K562 (cell line): ENCODE measurements around the gene RTL10. TPM values are rescaled to one million over a fixed set of nuclear protein-coding genes. Genes with fewer than 3 reads are reported as not detected.
A peak's percentile ranks its signal among the peaks of the same experiment; 100 is the strongest.

Source experiments
- ATF1 ChIP-seq, 2 experiments: fragments of 450-650 bp in 1 of 2; IDR thresholded peaks; 2 replicates each; pipeline ENCODE4 v1.6.1; 2016; ENCODE audit warnings: missing compliant biosample characterization in 1 of 2, missing genetic modification characterization in 1 of 2
- EHMT2 ChIP-seq: fragments of 450-650 bp; IDR thresholded peaks from 2 replicates; pipeline ENCODE4 v1.6.1; 2018; ENCODE audit warnings: antibody characterized with exemption
- GTF2E2 ChIP-seq: fragments of 200-800 bp; sonication (Bioruptor generic); IDR thresholded peaks from 2 replicates; pipeline ENCODE4 v1.6.1; 2016; ENCODE audit warnings: missing genetic modification characterization, missing compliant biosample characterization
- GTF2F1 ChIP-seq: IDR thresholded peaks from 2 replicates; pipeline ENCODE4 v1.6.1; 2011; ENCODE audit warnings: low read depth, low read length, improper control_type of control experiment
- HDAC8 ChIP-seq: fragments of 450-650 bp; IDR thresholded peaks from 2 replicates; pipeline ENCODE4 v1.6.1; 2016; ENCODE audit warnings: mild to moderate bottlenecking, missing genetic modification characterization, moderate library complexity, missing compliant biosample characterization
- KHSRP ChIP-seq: fragments of 450-650 bp; IDR thresholded peaks from 2 replicates; pipeline ENCODE4 v1.6.1; 2017
- NFRKB ChIP-seq: fragments of 450-650 bp; IDR thresholded peaks from 2 replicates; pipeline ENCODE4 v1.6.1; 2016; ENCODE audit warnings: low read depth
- PTRF ChIP-seq: fragments of 450-650 bp; IDR thresholded peaks from 2 replicates; pipeline ENCODE4 v1.6.1; 2016; ENCODE audit warnings: mild to moderate bottlenecking, missing genetic modification characterization, missing compliant biosample characterization
- SIRT6 ChIP-seq: IDR thresholded peaks from one replicate; pipeline ENCODE4 v1.6.1; 2012; ENCODE audit warnings: low read depth, mild to moderate bottlenecking, control low read depth, inconsistent platforms, low read length, moderate library complexity
- ZNF217 ChIP-seq: sonication (generic); formaldehyde crosslinking; IDR thresholded peaks from 2 replicates; pipeline ENCODE4 v1.8.0; 2022; ENCODE audit warnings: mild to moderate bottlenecking, missing genetic modification reagents
- ZNF316 ChIP-seq: fragments of 450-650 bp; IDR thresholded peaks from 2 replicates; pipeline ENCODE4 v1.6.1; 2016
- polyA plus RNA-seq, 8 experiments: library from polyadenylated mRNA; depleted of rRNA in 4 of 8; stranded (reverse) in 5 of 8; unstranded in 3 of 8; fragments of >200 nt; fragmentation: Nextera tagmentation in 2 of 8; fragmentation: Illumina TruSeq in 1 of 8; extraction: Ambion mirVana in 2 of 8; extraction: Trizol in 1 of 8; gene quantifications; 2 replicates each; pipeline versions ENCODE4 v1.2.1 to v1.2.3, GENCODE V29; 2011 to 2014; ENCODE audit warnings: inconsistent platforms in 1 of 8, missing spikeins in 1 of 8
- total RNA-seq, 7 experiments: library from RNA; depleted of rRNA in 6 of 7; stranded (reverse); fragments of >200 nt in 6 of 7; fragmentation: Illumina TruSeq in 2 of 7; extraction: Trizol in 2 of 7; gene quantifications; 2 replicates each; pipeline versions ENCODE4 v1.2.1 to v1.2.3, GENCODE V29; 2011 to 2021; ENCODE audit warnings: low replicate concordance in 1 of 7
- TF ChIP-seq, protein P1 (sequence below): fragments of 250-450 bp; sonication (Bioruptor Pico); IDR thresholded peaks from 2 replicates; pipeline ENCODE4 v1.8.0; 2022; ENCODE audit warnings: moderate library complexity, mild to moderate bottlenecking, inconsistent platforms
- TF ChIP-seq, protein P2 (sequence below): fragments of 250-450 bp; sonication (Bioruptor Pico); IDR thresholded peaks from 2 replicates; pipeline ENCODE4 v1.8.0; 2021; ENCODE audit warnings: mild to moderate bottlenecking, moderate library complexity
- TF ChIP-seq, protein P3 (sequence below): fragments of 200-800 bp; sonication (Bioruptor generic); IDR thresholded peaks from 2 replicates; pipeline ENCODE4 v1.6.1; 2016; ENCODE audit warnings: missing genetic modification characterization, missing compliant biosample characterization
- TF ChIP-seq, protein P4 (sequence below): fragments of 450-650 bp; IDR thresholded peaks from 2 replicates; pipeline ENCODE4 v1.6.1; 2018; ENCODE audit not compliant: partially characterized antibody

The RTL10 gene
- total and polyA plus RNA-seq, 9 of the 15 experiments (the other 6 are each of a cell fraction or from before 2014, with no cell fraction given), result 19.8 to 75.5 (median 32.5) TPM

DNA sequence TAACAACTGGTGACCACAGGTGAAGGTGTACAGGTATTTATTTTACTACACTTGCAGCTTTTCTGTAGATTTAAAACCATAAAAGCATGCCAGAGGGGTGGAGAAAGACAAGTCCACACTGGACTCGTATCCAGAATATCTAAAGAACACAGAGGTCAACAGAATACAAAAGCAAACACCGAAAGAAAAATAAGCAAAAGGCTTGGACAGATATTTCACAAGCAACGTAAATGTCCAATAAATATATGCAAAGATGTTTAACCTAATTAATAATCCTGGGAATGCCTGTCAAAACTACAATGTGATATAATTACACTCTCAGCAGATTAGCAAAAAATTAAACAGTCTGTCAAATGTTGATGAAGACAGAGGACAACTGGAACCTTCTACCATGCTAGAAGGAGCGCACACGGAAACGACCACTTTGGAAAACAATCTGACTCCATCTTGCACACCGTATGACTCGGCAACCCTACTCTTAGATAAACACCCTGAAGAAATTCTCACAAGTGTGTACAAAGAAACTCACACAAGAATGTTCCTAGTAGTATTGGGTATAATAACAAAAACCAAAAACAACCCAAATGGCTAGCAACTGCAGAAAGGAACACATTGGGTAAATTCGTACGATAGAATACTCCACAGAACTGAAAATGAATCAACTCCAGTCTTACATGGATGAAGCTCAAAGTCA is 27.2 kb downstream of the RTL10 start (continued):
- no peak for TF ChIP-seq HDAC8 (tag)
- peak; percentile 29; the same call in 1 of the 2 replicates for TF ChIP-seq GTF2E2
- no peak for TF ChIP-seq ZNF217 (CRISPR knock-in tag)
- TF ChIP-seq GTF2F1, result no peak
- TF ChIP-seq, protein P1, sequence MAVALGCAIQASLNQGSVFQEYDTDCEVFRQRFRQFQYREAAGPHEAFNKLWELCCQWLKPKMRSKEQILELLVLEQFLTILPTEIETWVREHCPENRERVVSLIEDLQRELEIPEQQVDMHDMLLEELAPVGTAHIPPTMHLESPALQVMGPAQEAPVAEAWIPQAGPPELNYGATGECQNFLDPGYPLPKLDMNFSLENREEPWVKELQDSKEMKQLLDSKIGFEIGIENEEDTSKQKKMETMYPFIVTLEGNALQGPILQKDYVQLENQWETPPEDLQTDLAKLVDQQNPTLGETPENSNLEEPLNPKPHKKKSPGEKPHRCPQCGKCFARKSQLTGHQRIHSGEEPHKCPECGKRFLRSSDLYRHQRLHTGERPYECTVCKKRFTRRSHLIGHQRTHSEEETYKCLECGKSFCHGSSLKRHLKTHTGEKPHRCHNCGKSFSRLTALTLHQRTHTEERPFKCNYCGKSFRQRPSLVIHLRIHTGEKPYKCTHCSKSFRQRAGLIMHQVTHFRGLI (CRISPR knock-in tag), result no peak
- TF ChIP-seq, protein P2, sequence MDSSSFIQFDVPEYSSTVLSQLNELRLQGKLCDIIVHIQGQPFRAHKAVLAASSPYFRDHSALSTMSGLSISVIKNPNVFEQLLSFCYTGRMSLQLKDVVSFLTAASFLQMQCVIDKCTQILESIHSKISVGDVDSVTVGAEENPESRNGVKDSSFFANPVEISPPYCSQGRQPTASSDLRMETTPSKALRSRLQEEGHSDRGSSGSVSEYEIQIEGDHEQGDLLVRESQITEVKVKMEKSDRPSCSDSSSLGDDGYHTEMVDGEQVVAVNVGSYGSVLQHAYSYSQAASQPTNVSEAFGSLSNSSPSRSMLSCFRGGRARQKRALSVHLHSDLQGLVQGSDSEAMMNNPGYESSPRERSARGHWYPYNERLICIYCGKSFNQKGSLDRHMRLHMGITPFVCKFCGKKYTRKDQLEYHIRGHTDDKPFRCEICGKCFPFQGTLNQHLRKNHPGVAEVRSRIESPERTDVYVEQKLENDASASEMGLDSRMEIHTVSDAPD (CRISPR knock-in tag), result no peak
- TF ChIP-seq ZNF316, result peak; percentile 91
- TF ChIP-seq KHSRP, result no peak; the same call in 1 of the 2 replicates
- no peak for TF ChIP-seq ATF1 (CRISPR knock-in tag; IDR thresholded peaks at IDR 0.05)
- peak; percentile 51; the same call in 1 of the 2 replicates for TF ChIP-seq ATF1 (tag; IDR thresholded peaks at IDR 0.05)
- TF ChIP-seq PTRF, result peak; percentile 74
- peak; percentile 90 for TF ChIP-seq EHMT2
- no peak for TF ChIP-seq SIRT6
- peak; percentile 93 for TF ChIP-seq NFRKB
- TF ChIP-seq, protein P3, sequence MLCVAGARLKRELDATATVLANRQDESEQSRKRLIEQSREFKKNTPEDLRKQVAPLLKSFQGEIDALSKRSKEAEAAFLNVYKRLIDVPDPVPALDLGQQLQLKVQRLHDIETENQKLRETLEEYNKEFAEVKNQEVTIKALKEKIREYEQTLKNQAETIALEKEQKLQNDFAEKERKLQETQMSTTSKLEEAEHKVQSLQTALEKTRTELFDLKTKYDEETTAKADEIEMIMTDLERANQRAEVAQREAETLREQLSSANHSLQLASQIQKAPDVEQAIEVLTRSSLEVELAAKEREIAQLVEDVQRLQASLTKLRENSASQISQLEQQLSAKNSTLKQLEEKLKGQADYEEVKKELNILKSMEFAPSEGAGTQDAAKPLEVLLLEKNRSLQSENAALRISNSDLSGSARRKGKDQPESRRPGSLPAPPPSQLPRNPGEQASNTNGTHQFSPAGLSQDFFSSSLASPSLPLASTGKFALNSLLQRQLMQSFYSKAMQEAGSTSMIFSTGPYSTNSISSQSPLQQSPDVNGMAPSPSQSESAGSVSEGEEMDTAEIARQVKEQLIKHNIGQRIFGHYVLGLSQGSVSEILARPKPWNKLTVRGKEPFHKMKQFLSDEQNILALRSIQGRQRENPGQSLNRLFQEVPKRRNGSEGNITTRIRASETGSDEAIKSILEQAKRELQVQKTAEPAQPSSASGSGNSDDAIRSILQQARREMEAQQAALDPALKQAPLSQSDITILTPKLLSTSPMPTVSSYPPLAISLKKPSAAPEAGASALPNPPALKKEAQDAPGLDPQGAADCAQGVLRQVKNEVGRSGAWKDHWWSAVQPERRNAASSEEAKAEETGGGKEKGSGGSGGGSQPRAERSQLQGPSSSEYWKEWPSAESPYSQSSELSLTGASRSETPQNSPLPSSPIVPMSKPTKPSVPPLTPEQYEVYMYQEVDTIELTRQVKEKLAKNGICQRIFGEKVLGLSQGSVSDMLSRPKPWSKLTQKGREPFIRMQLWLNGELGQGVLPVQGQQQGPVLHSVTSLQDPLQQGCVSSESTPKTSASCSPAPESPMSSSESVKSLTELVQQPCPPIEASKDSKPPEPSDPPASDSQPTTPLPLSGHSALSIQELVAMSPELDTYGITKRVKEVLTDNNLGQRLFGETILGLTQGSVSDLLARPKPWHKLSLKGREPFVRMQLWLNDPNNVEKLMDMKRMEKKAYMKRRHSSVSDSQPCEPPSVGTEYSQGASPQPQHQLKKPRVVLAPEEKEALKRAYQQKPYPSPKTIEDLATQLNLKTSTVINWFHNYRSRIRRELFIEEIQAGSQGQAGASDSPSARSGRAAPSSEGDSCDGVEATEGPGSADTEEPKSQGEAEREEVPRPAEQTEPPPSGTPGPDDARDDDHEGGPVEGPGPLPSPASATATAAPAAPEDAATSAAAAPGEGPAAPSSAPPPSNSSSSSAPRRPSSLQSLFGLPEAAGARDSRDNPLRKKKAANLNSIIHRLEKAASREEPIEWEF (CRISPR knock-in tag), result peak; percentile 64; the same call in 1 of the 2 replicates
- TF ChIP-seq, protein P4, sequence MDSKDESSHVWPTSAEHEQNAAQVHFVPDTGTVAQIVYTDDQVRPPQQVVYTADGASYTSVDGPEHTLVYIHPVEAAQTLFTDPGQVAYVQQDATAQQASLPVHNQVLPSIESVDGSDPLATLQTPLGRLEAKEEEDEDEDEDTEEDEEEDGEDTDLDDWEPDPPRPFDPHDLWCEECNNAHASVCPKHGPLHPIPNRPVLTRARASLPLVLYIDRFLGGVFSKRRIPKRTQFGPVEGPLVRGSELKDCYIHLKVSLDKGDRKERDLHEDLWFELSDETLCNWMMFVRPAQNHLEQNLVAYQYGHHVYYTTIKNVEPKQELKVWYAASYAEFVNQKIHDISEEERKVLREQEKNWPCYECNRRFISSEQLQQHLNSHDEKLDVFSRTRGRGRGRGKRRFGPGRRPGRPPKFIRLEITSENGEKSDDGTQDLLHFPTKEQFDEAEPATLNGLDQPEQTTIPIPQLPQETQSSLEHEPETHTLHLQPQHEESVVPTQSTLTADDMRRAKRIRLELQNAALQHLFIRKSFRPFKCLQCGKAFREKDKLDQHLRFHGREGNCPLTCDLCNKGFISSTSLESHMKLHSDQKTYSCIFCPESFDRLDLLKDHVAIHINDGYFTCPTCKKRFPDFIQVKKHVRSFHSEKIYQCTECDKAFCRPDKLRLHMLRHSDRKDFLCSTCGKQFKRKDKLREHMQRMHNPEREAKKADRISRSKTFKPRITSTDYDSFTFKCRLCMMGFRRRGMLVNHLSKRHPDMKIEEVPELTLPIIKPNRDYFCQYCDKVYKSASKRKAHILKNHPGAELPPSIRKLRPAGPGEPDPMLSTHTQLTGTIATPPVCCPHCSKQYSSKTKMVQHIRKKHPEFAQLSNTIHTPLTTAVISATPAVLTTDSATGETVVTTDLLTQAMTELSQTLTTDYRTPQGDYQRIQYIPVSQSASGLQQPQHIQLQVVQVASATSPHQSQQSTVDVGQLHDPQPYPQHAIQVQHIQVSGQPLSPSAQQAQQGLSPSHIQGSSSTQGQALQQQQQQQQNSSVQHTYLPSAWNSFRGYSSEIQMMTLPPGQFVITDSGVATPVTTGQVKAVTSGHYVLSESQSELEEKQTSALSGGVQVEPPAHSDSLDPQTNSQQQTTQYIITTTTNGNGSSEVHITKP, result no peak
